Thyroid gland (tissue), 4 donors: ENCODE measurements around the gene HSD17B11. TPM values are rescaled to one million over a fixed set of nuclear protein-coding genes. Genes with fewer than 3 reads are reported as not detected.
"Not testable (repeated sequence)": the region's sequence is repeated elsewhere in the genome, so short reads cannot be mapped to it uniquely, and the experiment has no call there.

Source experiments
- DNase-seq, 2 donors: peaks; one replicate each; pipeline ENCODE4 v3.0.0-alpha.2; 2019
- H3K27ac ChIP-seq, 3 donors: fragments of 200-600 bp; sonication (generic); 1 replicate in 2 of 3; 2 replicates in 1 of 3; pipeline ENCODE4 v1.5.1; 2016 to 2019; ENCODE audit warnings: mild to moderate bottlenecking in 1 of 3, moderate library complexity in 1 of 3
- H3K27me3 ChIP-seq: fragments of 200-600 bp; sonication (generic); one replicate; pipeline ENCODE4 v1.5.1; 2019
- H3K36me3 ChIP-seq, 2 donors: fragments of 200-600 bp; sonication (generic); one replicate each; pipeline ENCODE4 v1.5.1; 2016 to 2019
- H3K4me1 ChIP-seq, 2 donors: fragments of 200-600 bp; sonication (generic); one replicate each; pipeline ENCODE4 v1.5.1; 2017 to 2019
- H3K4me3 ChIP-seq, 3 donors: fragments of 200-600 bp; sonication (generic); replicated peaks in 1 of 3; 1 replicate in 2 of 3; 2 replicates in 1 of 3; pipeline ENCODE4 v1.5.1; 2016; ENCODE audit warnings: mild to moderate bottlenecking in 1 of 3
- H3K9me3 ChIP-seq: fragments of 200-600 bp; sonication (generic); one replicate; pipeline ENCODE4 v1.5.1; 2017
- POLR2A ChIP-seq, 2 donors: fragments of 450-650 bp; IDR thresholded peaks; one replicate each; pipeline ENCODE4 v1.6.1; 2017; ENCODE audit warnings: antibody characterized with exemption in 2 of 2, mild to moderate bottlenecking in 2 of 2, moderate library complexity in 1 of 2
- WGBS, 2 donors: methylation state at CpG; one replicate each; pipeline ENCODE4 v1.1.5; 2017; 5-methylcytosine and 5-hydroxymethylcytosine counted together
- intact Hi-C: fragments of 100-400 bp; cut with DNase I; formaldehyde crosslinking; loops from one replicate; pipeline ENCODE4 v1.15.1; 2023
- total RNA-seq, 4 donors: library from RNA; depleted of rRNA; stranded (reverse); fragments of >200 nt; gene quantifications; one replicate each; pipeline ENCODE4 v1.2.3, GENCODE V29; 2016
- TF ChIP-seq, protein P1 (sequence below), 6 experiments: fragments of 200-600 bp in 3 of 6; fragments of 450-650 bp in 3 of 6; sonication (generic) in 3 of 6; IDR thresholded peaks; one replicate each; pipeline ENCODE4 v1.5.1; 2016 to 2019; ENCODE audit warnings: antibody characterized with exemption in 6 of 6, mild to moderate bottlenecking in 2 of 6, inconsistent platforms in 1 of 6, moderate library complexity in 1 of 6

The HSD17B11 gene
- total RNA-seq, 4 donors from 2014 or later = 23.4 to 147 (median 61.8) TPM

DNA sequence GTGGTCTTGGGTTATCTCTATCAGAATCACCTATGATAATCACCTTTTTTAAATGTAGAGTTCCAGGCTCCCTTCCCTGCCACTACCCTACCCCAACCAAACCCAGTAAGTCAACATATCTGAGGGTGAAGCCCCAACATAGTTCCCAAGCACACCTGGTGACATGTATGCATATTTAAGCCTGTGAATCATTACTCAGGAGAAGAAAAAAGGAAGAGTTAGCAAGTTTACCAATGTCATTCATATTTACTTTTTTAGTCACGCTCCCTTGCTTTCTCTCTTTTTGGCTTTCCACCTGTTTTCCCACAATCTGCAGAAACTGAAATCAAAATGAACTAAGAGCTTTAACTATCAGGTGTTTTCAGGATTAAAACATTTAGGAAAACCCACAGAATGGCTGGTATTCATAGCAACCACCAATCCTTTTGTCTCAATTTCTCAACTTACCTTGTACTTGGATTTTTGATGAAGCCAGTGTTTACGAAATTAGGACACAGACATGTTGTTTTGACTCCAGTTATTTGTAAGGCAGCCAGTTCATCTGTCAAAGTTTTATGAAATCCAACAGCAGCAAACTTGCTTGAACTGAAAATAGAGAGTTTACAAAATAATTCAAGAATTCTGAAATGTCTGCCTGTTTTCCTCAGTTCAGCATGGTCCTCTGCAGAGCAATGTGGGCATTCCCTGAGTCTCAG is 34.0 kb downstream of the HSD17B11 start:
- Histone ChIP-seq H3K27me3 (no peaks in the 10 kb centered on the region), H3K4me3 (no peak overlapping the region), H3K27ac (no peak overlapping the region), H3K4me1 (peaks cover 0 to 5% of the 10 kb centered on the region in 2 donors), H3K9me3 (no peaks in the 10 kb centered on the region), H3K36me3 (no peaks in the 10 kb centered on the region)
- DNase-seq = no peak
- TF ChIP-seq, protein P1, sequence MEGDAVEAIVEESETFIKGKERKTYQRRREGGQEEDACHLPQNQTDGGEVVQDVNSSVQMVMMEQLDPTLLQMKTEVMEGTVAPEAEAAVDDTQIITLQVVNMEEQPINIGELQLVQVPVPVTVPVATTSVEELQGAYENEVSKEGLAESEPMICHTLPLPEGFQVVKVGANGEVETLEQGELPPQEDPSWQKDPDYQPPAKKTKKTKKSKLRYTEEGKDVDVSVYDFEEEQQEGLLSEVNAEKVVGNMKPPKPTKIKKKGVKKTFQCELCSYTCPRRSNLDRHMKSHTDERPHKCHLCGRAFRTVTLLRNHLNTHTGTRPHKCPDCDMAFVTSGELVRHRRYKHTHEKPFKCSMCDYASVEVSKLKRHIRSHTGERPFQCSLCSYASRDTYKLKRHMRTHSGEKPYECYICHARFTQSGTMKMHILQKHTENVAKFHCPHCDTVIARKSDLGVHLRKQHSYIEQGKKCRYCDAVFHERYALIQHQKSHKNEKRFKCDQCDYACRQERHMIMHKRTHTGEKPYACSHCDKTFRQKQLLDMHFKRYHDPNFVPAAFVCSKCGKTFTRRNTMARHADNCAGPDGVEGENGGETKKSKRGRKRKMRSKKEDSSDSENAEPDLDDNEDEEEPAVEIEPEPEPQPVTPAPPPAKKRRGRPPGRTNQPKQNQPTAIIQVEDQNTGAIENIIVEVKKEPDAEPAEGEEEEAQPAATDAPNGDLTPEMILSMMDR (IDR thresholded peaks at IDR 0.05) = no peak
- no peak for TF ChIP-seq POLR2A (IDR thresholded peaks at IDR 0.05)
- intact Hi-C loops = no loop called here
- 95 to 96% methylated on average over 2 of the region's 2 CpGs for WGBS, 2 donors

DNA sequence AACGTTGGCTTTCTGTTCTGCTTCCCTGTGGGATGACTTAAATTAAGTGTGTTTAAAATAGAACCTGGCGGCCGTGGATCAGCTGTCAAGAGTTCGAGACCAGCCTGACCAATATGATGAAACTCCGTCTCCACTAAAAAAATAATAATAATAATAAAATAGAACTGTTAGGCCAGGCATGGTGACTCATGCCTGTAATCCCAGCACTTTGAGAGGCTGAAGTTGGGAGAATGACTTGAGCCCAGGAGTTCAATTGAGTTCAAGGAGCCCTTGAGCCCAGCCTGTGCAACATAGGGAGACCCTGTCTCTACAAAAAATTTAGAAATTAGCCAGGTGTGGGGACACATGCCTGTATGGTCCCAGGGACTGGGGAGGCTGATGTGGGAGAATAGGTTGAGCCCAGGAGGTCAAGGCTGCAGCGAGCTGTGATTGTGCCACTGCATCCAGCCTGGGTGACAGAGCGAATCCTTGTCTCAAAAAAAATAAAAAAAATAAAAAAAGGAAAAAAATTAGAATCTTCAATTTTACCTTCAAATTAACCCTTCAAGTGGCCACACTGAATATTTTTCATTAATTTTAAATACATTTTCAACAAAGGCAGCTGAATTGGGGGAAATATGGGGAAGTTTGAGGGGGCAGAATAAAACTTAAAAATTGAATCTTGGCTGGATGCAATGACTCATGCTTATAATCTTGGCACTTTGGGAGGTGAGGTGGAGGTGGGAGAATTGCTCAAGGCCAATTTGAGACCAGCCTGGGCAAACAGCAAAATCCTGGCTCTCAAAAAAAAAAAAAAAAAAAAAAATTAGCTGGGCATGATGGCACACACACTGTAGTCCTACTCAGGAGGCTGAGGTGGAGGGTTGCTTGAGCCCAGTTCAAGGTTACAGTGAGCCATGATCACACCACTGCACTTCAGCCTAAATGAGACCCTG is 36.6 kb downstream of the HSD17B11 start:
- intact Hi-C loops = no loop called here
- DNase-seq = no peak
- H3K27ac ChIP-seq = peak overlapping the region in 2 of 3 donors; percentile 11 to 44
- 66 to 76% methylated on average over 7 of the region's 7 CpGs for WGBS, 2 donors
- H3K4me3 ChIP-seq = no peak overlapping the region
- TF ChIP-seq, protein P1 (IDR thresholded peaks at IDR 0.05) = no peak
- TF ChIP-seq POLR2A (IDR thresholded peaks at IDR 0.05) = no peak
- H3K27me3 ChIP-seq = no peaks in the 10 kb centered on the region
- peaks cover 0 to 5% of the 10 kb centered on the region in 2 donors for H3K4me1 ChIP-seq
- no peaks in the 10 kb centered on the region for H3K9me3 ChIP-seq
- H3K36me3 ChIP-seq = no peaks in the 10 kb centered on the region

DNA sequence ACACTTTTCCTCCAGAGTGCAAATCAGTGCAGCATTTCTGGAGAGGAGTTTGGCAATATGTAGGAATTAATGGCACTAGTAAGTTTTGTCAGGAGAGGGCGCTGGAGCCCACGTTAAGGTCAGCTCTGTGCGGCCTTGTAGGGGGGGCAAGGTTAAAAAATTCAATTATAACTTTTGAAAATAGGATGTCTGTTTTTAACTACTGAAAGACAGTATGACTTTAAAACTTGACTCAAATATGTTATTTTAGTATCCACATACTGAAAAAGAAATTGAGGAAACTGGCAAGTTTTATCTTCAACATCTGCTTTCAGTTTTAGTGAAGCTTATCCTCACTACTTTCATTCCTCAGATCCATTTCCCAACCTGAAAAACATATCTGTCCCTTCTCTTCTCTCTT is 37.4 kb downstream of the HSD17B11 start:
- Histone ChIP-seq H3K9me3 (no peaks in the 10 kb centered on the region), H3K27me3 (no peaks in the 10 kb centered on the region), H3K36me3 (no peaks in the 10 kb centered on the region), H3K27ac (peak overlapping the region in 2 of 3 donors; percentile 11 to 44), H3K4me3 (no peak overlapping the region), H3K4me1 (peaks cover 0 to 5% of the 10 kb centered on the region in 2 donors)
- DNase-seq = peak; percentile 16 to 46
- TF ChIP-seq, protein P1 (IDR thresholded peaks at IDR 0.05) = peak in 4 of 6 experiments; percentile 42 to 68 (median 56)
- TF ChIP-seq POLR2A (IDR thresholded peaks at IDR 0.05) = no peak
- intact Hi-C loops = no loop called here
- WGBS, 2 donors = 14 to 19% methylated on average over 3 of the region's 3 CpGs

DNA sequence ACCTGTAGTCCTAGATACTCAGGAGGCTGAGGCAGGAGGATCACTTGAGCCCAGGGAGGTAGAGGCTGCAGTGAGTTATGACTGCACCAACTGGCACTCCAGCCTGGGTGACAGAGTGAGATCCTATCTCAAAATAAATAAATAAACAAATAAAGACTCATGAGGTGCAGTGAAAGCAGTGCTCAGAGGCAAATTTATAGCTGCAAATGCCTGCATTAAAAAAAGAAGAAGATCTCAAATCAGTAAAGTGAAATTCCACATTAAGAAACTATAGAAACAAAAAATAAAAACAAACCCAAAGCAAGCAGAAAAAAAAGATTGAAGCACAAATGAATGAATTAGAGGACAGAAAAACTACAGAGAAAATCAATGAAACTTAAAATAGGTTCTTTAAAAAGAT is 45.8 kb downstream of the HSD17B11 start:
- Histone ChIP-seq H3K27ac (no peak overlapping the region), H3K36me3 (no peaks in the 10 kb centered on the region), H3K4me1 (no peaks in the 10 kb centered on the region), H3K9me3 (no peaks in the 10 kb centered on the region), H3K4me3 (no peak overlapping the region), H3K27me3 (no peaks in the 10 kb centered on the region)
- no peak for TF ChIP-seq POLR2A (IDR thresholded peaks at IDR 0.05)
- TF ChIP-seq, protein P1 (IDR thresholded peaks at IDR 0.05) = no peak
- no peak for DNase-seq
- intact Hi-C loops = no loop called here

DNA sequence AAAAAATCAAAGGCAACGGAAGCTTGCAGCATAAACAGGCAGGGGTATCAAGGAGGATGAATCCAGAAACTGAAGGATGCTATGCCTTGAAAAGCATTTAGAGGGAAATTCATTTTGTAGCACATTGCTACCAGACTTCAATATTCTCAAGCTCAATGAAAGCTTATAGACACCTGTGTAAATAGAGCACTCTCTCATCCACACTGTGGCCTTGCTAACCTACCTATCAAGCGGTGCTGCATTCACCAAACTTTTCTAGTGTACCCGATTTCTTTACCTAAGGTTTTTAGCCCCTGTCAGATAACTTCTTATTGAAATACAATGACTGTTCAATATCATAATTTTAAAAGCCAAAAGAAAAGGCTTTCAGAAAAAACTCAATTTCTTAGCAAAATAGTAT is 48.1 kb downstream of the HSD17B11 start:
- H3K4me1 ChIP-seq = no peaks in the 10 kb centered on the region
- TF ChIP-seq POLR2A (IDR thresholded peaks at IDR 0.05) = no peak
- TF ChIP-seq, protein P1 (IDR thresholded peaks at IDR 0.05) = no peak
- H3K27ac ChIP-seq = no peak overlapping the region
- no peak for DNase-seq
- H3K27me3 ChIP-seq = no peaks in the 10 kb centered on the region
- WGBS, 2 donors = 96% methylated on average over 3 of the region's 3 CpGs
- intact Hi-C loops = no loop called here
- no peaks in the 10 kb centered on the region for H3K9me3 ChIP-seq
- H3K4me3 ChIP-seq = no peak overlapping the region
- H3K36me3 ChIP-seq = no peaks in the 10 kb centered on the region

DNA sequence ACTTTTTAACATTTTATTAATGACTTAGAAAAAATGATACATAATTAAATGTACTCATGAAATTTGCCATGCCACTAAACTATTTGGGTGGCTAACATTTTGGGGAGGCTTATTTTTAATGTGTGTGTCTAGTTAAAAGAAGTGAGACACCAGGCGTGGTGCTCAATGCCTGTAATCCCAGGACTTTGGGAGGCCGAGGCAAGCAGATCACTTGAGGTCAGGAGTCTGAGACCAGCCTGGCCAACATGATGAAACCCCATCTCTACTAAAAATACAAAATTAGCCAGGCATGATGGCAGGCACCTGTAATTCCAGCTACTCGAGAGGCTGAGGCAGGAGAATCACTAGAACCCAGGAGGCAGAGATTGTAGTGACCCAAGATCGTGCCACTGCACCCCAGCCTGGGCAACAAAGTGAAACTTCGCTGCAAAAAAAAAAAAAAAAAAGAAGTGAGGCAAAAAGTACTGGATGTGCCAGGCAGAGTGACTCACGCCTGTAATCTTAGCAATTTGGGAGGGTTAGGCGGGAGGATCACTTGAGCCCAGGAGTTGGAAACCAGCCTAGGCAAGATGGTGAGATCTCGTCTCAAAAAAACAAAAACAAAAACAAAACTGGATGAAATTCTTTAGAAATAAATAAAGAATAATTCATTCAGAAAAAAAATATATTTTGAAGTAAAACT is 48.9 kb downstream of the HSD17B11 start:
- H3K4me3 ChIP-seq, H3K36me3 ChIP-seq, H3K4me1 ChIP-seq, H3K9me3 ChIP-seq, intact Hi-C loops, H3K27ac ChIP-seq, H3K27me3 ChIP-seq: not testable (repeated sequence)
- DNase-seq = peak; percentile 4 to 18
- WGBS, 2 donors = 77 to 87% methylated on average over 8 of the region's 8 CpGs
